ENCODE data around the gene OXA1L.
"Not testable (repeated sequence)": the region's sequence is repeated elsewhere in the genome, so short reads cannot be mapped to it uniquely, and the experiment has no call there.

OXA1L gene
- 81.9 to 118 (median 94.1) reads per million in 4 experiments for total RNA-seq

DNA sequence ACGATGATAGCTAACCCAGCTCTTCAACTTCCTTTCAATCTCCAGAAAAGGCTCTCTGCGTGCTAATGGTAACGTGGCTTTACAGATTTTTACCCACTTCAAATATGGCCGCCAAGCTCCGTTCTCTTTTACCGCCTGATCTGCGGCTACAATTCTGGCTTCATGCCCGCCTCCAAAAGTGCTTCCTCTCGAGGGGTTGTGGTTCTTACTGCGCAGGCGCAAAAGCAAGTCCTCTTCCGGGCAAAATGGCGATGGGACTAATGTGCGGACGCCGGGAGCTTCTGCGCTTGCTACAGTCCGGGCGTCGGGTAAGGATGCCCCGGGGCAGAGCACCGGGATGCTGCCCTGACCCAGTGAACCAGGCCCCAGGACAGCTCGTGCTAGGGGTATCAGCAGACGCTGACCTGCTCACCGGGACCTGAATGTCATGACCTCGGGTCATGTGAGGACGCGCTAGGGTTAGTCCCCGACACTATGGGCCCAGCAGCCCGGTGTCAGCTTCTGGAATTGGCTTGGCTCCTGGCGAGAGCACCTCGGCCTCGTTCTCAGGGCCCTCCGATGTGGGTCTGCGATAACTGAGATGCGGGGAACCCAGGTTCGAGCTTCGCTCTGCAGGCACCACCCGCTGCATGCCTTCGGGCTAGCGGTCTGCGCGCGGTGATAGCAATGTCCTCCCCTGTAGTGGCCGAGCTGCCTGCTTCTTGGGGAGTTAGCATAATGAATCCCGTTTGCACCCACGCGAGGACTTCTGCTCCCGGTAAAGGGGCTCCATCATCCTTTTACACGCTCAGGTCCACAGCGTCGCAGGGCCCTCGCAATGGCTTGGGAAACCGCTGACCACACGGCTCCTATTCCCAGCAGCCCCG, at the start of gene OXA1L:
Gene OXA1L, plus strand, starts transcription at position 232 of the 866 bp plus-strand sequence. Its CDS starts 14 bp downstream, at position 246.
- DNase-seq: peak; percentile 93

DNA sequence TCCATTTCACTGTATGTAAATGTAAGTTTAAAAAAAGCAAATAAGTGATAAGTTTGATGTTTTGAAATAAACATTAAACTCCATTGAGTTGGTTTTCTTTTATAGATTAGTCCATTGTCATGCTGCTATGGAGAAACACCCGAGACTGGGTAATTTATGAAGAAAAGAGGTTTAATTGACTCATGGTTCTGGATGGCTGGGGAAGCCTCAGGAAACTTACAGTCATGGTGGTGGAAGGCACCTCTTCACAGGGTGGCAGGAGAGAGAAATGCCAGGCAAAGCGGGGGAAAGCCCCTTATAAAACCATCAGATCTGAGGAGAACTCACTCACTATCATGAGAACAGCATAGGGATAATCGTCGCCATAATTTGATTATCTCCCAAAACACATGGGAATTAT, 48.4 kb upstream of the OXA1L start:
- DNase-seq: no peak

DNA sequence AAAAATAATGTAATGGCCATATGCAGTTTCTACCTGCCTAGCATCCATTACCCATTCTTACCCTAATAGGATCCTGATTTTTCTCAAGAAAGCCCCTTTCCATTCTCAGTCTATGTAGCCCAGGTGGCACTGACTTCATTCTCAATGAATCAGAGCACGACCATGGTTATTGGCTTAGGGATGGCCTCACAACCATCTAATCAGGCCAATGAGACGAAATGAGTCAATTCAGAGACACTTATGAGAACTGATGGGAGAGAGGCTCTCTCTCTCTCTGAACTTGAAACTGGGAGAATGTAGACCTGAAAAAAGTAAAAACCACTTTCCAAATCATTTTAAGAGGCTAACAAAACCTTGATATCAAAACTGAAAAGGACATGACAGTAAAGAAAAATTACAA, 45.3 kb upstream of the OXA1L start:
- no peak for DNase-seq

DNA sequence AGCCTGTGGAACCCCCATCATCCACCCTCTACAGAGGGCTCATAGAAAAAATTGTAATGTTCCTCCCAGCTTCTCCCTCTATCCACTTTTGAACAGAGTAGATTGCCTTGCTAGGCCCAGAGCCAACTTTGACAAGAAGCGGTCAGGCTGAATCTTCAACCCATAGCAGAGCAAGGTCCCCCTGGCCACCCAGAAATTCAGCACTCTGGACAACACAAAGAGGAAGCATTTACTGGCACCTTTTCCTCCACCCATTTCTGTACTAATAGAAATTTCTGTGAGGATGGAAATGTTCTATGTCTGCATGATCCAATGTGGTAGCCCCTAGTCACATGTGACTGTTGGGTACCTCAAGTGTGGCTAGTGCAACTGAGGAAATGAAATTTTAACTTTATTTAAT, 42.7 kb upstream of the OXA1L start:
- no peak for DNase-seq

DNA sequence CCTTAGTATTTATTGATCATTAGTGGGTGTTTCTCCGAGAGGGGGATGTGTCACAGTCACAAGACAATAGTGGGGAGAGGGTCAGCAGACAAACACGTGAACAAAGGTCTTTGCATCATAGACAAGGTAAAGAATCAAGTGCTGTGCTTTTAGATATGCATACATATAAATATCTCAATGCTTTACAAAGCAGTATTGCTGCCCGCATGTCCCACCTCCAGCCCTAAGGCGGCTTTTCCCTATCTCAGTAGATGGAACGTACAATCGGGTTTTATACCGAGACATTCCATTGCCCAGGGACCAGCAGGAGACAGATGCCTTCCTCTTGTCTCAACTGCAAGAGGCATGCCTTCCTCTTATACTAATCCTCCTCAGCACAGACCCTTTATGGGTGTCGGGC, 41.6 kb upstream of the OXA1L start:
- DNase-seq: not testable (repeated sequence)

DNA sequence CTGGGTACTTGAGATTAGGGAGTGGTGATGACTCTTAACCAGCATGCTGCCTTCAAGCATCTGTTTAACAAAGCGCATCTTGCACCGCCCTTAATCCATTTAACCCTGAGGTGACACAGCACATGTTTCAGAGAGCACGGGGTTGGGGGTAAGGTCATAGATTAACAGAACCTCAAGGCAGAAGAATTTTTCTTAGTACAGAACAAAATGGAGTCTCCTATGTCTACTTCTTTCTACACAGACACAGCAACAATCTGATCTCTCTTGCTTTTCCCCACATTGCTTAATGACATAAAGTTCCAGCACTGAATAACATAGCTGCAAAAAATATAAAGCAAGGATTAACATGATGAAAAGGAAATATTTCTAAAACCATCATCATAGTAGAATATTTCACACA, 41.1 kb upstream of the OXA1L start:
- not testable (repeated sequence) for DNase-seq

DNA sequence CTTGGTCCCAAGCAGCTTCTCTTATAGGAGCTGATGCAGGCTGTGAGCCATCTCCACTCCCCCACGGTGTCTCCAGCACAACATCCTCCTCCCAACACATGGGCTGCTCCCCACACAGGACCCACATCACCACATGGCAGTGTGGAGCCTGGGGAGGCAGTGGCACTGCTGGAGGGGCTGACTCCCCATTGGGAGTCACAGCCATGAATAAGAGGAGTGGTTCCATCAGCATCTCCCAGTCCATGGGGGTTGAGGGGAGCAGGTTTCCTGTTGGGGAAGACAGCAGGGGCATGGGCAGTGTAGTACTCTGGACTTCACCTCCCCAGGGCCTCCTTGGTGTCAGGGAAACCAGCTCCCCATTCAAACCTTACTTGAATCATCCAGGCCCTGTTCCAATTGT, 40.5 kb upstream of the OXA1L start:
- DNase-seq: no peak

DNA sequence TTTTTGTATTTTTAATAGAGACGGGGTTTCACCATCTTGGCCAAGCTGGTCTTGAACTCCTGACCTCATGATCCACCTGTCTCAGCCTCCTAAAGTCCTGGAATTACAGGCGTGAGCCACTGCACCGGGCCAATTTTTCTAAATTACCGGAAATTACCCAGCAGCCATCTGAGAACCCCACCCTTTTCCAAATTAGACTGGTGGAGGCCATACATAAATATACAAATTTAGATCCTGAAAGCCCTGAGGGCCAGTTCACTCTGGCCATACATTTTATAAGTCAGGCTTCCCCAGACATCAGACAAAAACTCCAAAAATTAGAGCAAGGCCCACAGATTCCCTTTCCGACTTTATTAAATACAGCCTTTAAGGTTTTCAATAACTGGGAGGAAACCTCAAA, 34.4 kb upstream of the OXA1L start:
- not testable (repeated sequence) for DNase-seq

DNA sequence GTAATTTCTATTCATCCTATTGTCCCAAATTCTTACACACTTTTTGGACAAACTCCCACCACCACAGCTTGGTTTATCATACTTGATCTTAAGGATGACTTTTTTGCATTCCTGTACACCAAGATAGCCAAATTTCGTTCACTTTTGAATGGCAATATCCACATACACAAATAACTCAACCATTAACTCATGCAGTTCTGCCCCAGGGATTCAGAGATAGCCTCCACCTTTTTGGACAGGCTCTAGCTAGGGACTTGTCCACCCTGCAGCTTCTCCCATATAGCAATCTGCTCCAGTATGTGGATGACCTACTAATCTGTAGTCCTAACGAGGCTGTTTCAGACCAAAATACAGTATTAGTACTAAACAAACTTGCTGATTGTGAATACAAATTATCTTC, 32.7 kb upstream of the OXA1L start:
- no peak for DNase-seq

DNA sequence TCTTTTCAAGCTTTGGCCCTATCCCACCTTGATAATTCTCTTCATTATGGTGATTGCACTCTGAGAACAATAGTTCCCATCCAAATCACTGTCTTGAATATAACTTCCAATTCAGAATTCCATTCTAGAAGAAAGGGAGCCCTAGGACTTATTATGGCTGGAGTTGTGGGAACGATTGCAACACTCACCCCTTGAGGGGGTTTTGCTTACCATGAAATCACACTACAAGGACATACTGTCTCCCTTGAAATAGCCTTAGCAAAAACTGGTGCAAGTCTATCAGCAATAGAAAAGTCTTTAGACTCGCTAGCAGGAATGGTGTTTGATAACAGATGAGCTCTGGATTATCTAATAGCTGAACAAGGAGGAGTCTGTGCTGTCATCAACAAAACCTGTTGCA, 31.4 kb upstream of the OXA1L start:
- no peak for DNase-seq

DNA sequence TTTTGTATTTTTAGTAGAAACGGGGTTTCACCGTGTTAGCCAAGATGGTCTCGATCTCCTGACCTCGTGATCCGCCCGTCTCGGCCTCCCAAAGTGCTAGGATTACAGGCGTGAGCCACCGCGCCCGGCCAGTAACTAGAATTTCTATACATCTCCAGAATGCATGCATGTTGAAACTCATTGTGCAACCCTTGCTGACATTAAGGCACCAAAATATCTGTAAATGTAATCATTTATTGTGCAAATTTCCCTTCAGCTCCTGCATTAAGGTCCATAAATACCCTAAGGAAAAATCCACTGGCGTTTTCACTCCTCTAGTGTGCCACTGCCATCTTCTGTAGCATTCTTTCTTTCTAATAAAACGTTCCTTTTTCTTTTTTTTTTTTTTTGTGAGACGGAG, 30.1 kb upstream of the OXA1L start:
- DNase-seq: not testable (repeated sequence)

DNA sequence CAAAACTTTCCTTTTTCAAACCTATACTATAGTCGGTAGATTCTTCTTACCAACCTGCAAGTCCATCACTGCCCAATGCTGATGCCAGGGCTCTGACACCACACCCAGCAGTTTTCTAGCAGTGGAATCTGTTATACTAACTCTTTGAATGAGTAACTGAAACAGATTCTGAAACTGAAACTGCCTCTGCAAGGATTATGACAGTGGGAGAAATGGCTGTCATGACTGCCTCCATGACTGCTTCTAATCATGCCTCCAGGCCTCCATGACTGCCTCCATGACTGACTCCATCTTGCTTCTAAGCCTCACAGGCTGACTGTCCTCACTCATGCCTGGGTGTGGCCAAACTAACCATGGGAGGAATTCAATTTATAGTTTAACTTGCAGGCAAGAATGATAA, 29.4 kb upstream of the OXA1L start:
- no peak for DNase-seq

DNA sequence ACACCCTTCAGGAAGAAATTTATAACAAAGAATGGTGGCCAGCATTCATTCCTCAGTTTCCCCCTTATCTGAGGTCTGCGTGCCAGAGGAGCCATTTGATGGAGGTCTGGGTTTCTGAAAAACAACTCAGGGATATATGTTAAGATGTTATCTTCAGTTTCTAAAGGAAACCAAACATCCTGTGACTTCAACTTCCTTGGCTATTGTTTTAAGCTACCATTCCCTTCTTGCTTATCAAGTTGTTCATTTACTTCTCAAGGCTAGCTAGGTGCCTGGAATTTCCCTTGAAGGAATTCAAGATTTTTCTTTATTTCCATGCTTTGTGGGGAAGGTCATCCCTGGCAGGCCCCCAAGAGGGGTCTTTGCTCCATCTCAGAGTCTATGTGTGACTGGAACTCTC, 27.1 kb upstream of the OXA1L start:
- no peak for DNase-seq

DNA sequence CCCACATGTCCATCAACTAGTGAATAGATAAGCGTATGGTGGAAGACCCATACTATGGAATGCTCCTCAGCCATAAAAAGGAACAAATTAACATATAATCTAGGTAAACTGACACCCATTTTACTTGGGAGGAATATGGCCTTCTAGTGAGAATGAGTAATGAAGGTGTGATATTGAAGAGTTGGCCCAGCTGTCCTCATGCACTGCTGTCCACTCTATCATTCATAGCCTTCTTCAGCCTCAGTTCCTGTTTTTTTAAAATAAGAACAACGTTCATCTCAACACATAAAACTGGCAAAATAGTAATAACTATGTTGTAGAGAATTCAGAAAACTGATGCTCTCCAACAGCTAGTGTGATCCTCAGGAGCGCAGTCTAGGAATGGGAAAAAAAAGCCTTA, 26.5 kb upstream of the OXA1L start:
- no peak for DNase-seq

DNA sequence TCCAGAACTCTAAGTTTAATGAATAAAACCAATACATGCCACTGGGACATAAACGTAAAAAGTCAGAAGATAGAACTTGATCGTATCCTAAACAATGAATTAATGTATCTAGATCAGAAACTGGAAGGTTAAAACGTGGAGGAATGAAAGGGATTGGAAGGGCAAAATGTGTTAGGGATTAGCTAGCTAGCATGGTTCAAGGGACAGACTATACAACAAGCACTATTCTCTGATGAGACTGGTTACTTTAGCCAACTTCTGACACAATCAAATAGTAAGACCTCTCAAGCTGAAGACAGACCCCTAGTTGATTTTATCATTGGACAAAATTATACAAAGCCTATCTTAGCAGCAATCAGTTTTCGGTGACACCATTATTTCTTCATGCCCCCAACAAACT, 18.7 kb upstream of the OXA1L start:
- DNase-seq: no peak

DNA sequence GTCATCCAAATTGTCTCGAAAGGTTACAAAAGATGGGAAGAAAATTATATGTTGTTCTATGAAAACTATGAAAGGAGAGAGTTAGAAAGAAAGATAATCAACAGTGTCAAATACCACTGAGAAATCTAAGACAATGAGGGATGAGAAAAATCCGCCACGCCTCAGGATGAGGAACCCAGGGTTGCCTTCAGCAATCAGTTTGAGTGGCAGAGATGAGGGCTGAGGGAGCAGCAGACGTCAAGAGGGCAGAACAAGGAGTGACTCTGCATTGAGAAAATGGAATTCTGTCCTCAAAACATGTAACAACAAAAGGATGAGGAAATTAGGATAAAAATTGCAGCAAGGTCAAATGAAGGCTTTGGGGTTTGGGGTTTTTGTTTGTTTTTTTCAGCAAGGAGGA, 18.3 kb upstream of the OXA1L start:
- DNase-seq: no peak

DNA sequence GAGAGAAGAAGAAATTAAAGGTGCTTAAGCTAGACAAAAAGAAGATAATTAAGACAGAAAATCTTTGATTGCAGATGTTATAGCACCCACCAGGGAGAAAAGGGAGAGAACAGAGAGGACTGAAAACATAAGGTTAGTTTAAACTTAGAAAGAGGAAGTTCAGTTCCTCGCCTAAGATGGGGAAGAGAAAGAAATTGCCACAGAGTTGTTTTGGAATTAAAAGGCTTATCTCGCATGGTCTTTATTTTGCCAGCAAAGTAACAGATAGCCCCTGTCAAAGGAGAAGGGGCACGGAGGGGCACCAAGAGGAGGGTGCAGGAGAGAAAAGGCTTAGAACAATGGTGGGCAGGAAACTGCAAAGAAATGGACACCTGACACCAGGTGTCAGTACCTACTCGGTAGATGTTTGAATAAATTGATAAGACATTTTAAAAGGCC, 17.8 kb upstream of the OXA1L start:
- no peak for DNase-seq

DNA sequence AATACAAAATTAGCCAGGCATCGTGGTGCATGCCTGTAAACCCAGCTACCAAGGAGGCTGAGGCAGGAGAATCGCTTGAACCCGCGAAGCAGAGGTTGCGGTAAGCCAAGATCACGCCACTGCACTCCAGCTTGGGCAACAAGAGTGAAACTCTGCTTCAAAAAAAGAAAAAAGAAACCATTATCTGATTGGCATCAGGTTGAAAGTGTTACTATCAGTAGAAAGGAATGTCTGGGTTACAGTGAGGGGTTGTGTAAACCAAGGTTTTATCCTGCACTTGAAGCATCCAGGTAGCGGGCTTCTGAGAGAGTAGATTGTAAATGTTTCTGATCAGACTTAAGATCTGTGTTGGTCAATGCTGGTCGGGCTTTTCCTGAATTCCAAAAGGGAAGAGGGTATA, 14.1 kb upstream of the OXA1L start:
- no peak for DNase-seq

DNA sequence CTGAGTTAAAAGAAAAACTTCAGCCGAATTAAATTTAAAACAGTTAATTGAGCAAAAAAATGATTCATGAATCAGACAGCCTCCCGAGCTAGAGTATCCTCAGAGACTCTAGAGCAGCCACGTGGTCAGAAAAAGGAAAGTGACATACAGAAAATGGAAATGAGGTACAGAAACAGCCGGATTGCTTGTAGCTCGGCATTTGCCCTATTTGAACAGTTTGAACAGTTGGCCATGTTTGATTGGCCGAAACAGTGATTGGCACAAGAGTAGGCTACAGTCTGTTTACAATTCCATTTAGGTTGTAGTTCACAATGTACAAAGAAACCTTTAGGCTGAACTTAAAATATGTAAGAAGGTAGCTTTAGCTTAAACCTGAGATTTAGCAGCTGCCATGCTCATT, 12.9 kb upstream of the OXA1L start:
- DNase-seq: no peak

DNA sequence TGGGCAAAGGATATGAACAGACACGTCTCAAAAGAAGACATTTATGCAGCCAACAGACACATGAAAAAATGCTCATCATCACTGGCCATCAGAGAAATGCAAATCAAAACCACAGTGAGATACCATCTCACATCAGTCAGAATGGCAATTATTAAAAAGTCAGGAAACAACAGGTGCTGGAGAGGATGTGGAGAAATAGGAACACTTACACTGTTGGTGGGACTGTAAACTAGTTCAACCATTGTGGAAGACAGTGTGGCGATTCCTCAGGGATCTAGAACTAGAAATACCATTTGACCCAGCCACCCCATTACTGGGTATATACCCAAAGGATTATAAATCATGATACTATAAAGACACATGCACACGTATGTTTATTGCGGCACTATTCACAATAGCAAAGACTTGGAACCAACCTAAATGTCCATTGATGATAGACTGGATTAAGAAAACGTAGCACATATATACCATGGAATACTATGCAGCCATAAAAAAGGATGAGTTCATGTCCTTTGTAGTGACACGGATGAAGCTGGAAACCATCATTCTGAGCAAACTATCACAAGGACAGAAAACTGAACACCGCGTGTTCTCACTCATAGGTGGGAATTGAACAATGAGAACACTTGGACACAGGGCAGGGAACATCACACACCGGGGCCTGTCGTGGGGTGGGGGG, 8.4 kb upstream of the OXA1L start:
- not testable (repeated sequence) for DNase-seq

DNA sequence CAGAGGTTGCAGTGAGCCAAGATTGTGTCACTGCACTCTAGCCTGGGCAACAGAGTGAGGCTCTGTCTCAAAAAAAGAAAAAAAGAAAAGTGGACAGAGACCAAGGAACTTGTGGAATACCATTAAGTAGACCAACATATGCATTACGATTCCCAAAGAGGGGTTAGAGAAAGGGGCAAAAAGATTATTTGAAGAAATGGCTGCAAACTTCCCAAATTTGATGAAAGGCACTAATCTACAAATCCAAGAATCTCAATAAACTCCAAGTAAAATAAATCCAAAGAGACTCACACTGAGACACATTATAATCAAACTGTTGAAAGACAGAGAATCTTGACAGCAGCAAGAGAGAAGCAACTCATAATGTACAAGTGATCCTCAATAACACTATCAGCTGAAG, 4.8 kb upstream of the OXA1L start:
- no peak for DNase-seq

DNA sequence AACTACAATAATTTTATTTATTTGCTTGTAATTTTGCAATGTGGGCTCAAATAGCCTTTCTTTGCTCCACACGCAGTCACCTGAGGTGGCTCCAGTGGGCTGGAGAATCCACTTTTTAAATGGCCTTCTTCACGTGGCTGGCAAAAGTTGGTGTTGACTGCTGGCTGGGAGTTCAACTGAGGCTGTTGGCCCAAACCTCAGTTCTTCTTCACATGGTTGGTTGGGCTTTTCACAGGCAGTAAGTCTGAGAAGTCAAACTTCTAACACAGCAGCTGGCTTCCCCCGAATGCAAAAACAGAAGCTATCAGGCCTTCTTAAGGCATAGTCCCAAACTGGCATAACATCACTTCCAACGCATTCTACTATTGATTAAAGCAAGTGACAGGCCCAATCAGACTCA, 2.1 kb upstream of the OXA1L start:
- DNase-seq: no peak

DNA sequence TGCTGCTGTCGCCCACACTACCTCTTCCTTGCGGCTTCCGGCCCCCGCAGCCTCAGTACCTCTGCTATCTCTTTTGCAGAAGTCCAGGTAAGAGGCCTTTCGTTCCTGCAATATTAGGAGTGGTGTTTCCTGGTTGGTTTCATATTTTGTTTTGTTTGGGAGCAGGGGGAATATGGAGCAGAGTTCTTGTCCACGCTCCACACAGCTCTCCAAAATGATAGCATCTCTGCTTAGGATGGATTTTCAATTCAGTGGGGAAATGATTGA, 768 bp downstream of the OXA1L start:
- DNase-seq: no peak

DNA sequence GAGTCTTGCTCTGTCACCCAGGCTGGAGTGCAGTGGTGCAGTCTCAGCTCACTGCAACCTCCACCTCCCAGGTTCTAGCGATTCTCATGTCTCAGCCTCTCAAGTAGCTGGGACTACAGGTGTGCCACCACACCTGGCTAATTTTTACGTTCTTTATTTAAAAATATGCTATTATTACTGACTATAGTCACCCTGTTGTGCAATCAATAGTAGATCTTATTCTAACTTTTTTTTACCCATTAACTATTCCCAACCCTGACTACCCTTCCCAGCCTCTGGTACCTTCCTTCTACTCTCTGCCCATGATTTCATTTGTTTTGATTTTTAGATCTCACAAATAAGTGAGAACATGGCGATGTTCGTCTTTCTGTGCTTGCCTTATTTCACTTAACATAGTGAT, 2.5 kb downstream of the OXA1L start:
- DNase-seq: no peak

DNA sequence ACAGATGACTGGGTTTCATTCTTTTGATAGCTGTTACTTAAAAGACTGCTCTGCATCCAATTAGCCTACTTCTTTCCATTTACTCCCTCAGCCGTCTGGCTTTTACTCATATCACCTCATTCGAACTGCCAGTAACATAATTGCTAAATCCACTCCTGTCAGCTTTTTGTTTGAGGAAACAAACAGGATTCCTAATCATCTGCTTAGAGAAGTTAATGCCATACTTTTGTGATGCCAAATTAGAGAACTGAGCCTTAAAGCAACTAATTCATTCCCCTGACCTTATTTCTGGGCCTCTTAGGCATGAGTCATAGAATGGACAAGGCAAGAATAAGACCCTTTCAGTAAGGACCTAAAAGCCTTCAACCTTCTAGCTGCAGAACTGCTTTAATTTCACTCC, 2.9 kb downstream of the OXA1L start:
- no peak for DNase-seq
